HG02571 (cell line): ENCODE data around the gene AGR2.

ENCODE experiments used
- ATAC-seq: cut with Tn5 transposase; IDR thresholded peaks from one replicate; pipeline ENCODE4 v1.9.1; 2021; ENCODE audit warnings: mild to moderate bottlenecking, moderate library complexity; ENCODE audit not compliant: unreplicated experiment

AGR2 gene

DNA sequence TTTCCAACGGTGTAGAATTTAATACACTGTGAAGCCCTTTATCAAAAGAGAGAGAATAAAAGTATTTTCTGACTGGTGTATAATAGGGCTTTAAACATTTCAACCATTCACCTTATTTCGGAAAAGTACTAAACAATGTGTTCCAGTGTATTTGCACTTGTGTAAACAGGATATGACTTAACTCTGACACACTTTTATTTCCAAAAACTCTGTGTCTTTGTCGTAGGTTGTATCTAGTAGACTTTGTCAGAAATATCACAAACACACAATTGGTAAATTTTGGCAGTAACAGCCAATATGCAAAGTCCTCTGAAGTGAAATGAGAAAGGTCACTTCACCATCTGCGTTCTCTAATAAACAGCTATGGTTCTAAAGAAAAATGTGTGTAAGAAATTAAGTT, 61.6 kb downstream of the AGR2 start:
- no peak for ATAC-seq

GRCh38 chr7:16742547-16742946, 62.3 kb downstream of the AGR2 start:
- ATAC-seq, result no peak
